ENCODE measurements around the gene CYP2F1.

DNA sequence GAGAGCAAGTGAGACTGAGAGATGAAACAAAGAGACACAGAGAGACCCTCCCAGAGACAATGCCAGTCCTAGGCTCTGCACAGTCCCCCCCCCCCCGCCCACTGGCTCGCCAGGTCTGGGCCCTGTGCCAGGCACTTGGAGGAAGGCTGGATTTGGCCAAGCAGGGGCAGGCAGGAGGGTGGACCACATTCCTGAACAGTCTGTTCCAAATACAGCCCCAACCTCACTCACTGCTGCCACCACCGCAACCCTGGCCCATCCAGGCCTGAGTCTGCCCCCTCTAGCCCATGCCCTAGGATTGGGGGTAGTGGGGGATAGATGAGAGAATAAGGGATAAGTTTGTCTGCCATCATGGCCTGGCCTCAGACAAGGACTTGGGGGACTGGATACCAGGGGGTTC is 19.0 kb downstream of the CYP2F1 start:
- TF ChIP-seq CTCF (IDR thresholded peaks at IDR 0.05), result no peak
- TF ChIP-seq POLR2A (IDR thresholded peaks at IDR 0.05), result no peak
- TF ChIP-seq EP300 (IDR thresholded peaks at IDR 0.05), result no peak
